Measurements from ENCODE around the gene PECR.
A peak's percentile ranks its signal among the peaks of the same experiment; 100 is the strongest.

The PECR gene

GRCh38 chr2:216081487-216082116 is at the start of gene PECR, which contains the start of gene TMEM169:
Gene PECR, minus strand, starts transcription at chr2:216081809. Its CDS starts 68 bp downstream, at chr2:216081741.
Gene TMEM169, plus strand, starts transcription at chr2:216081919. Its CDS starts 14,045 bp downstream, at chr2:216095964.
- peak; percentile 73 for DNase-seq

- DNase-seq, result no peak
These were observed 48.9 kb upstream of the PECR start for GRCh38 chr2:216130346-216130971.

GRCh38 chr2:216126943-216127342 is 45.3 kb upstream of the PECR start:
- no peak for DNase-seq

- DNase-seq, result no peak
These were observed 39.6 kb upstream of the PECR start for GRCh38 chr2:216121255-216121654.

- DNase-seq, result no peak
These were observed 38.4 kb upstream of the PECR start for GRCh38 chr2:216119986-216120385.

GRCh38 chr2:216119146-216119545 is 37.5 kb upstream of the PECR start:
- DNase-seq, result no peak

- DNase-seq, result no peak
These were observed 36.9 kb upstream of the PECR start for GRCh38 chr2:216118474-216118873.

GRCh38 chr2:216117561-216118340 is 36.1 kb upstream of the PECR start:
- no peak for DNase-seq

GRCh38 chr2:216116418-216116817 is 34.8 kb upstream of the PECR start:
- no peak for DNase-seq

GRCh38 chr2:216114714-216115531 is 33.3 kb upstream of the PECR start:
- peak; percentile 97 for DNase-seq

- DNase-seq, result no peak
These were observed 32.7 kb upstream of the PECR start for GRCh38 chr2:216114382-216114713.

GRCh38 chr2:216113572-216113971 is 32.0 kb upstream of the PECR start:
- no peak for DNase-seq

- DNase-seq, result no peak
These were observed 31.3 kb upstream of the PECR start for GRCh38 chr2:216112926-216113325.

GRCh38 chr2:216111122-216111521 is 29.5 kb upstream of the PECR start:
- no peak for DNase-seq

- no peak for DNase-seq
These were observed 29.0 kb upstream of the PECR start for GRCh38 chr2:216110620-216111019.

GRCh38 chr2:216109962-216110614 is 28.5 kb upstream of the PECR start:
- no peak for DNase-seq

GRCh38 chr2:216108967-216109921 is 27.6 kb upstream of the PECR start, which contains the start of gene XRCC5:
Gene XRCC5, plus strand, starts transcription at chr2:216109348. Its CDS starts 89 bp downstream, at chr2:216109437.
- peak; percentile 99 for DNase-seq

GRCh38 chr2:216108310-216108966 is 26.8 kb upstream of the PECR start:
- DNase-seq, result no peak

- DNase-seq, result no peak
These were observed 26.2 kb upstream of the PECR start for GRCh38 chr2:216107760-216108159.

GRCh38 chr2:216107320-216107719 is 25.7 kb upstream of the PECR start:
- DNase-seq, result no peak

- no peak for DNase-seq
These were observed 23.1 kb upstream of the PECR start for GRCh38 chr2:216104691-216105090.
